GM19372 (cell line): ENCODE data around the gene GJA5.
"Not testable (repeated sequence)": the region's sequence is repeated elsewhere in the genome, so short reads cannot be mapped to it uniquely, and the experiment has no call there.

Experiments used
- ATAC-seq: cut with Tn5 transposase; IDR thresholded peaks from one replicate; pipeline ENCODE4 v1.9.1; 2021; ENCODE audit warnings: mild to moderate bottlenecking, low read depth, moderate library complexity; ENCODE audit not compliant: unreplicated experiment

GJA5 gene

GRCh38 chr1:147735423-147735822 is 25.0 kb downstream of the GJA5 start:
- no peak for ATAC-seq

- not testable (repeated sequence) for ATAC-seq
These were observed 26.0 kb downstream of the GJA5 start for GRCh38 chr1:147734291-147734841.

DNA sequence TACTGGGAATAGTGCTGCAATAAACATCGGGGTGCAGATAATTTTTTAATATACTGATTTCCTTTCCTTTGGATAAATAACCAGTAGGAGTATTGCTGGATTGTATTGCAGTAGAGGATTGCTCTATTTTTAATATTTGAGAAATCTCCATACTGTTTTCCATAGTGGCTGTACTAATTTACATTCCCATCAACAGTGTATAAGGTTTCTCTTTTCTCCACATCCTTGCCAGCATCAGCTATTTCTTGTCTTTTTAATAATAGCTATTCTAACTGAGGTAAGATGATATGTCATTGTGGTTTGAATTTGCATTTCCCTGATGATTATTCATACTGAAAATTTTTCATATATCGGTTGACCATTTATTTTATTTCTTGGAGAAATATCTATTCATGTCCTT is 31.1 kb downstream of the GJA5 start:
- no peak for ATAC-seq

DNA sequence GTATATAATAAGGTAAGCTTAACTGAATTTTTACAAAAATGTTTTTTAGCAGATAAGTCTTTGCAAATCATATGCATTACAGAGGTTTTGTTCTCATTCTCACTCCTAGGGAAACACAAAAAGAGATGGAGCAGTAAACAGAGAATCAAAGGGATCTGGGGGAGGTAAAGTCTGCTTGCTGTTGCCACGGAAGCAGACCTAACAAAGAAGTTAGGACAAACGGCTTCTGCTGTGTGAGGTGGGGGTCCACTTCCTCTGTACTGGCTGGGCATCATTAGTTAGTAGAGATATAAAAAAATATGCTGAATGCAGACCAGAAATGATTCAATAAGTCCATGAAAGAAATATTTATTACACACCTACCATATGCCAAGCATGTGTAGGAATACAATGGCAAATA is 34.2 kb downstream of the GJA5 start:
- no peak for ATAC-seq

DNA sequence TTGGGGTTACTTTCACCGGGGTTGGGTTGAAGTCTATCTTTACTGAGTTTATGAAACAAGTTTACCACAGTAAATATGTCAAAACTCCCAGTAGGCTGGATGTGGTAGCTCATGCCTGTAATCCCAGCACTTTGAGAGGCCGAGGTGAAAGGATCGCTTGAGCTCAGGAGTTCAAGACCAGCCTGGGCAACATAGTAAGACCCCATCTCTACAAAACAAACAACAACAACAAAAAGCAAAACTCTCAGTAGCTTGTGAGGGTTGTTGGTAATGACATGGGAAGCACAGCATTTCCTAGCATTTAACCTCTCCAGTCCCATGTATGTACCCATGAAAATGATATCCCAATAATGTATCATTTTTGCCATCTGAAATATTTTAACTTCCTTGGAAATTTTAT is 34.7 kb downstream of the GJA5 start:
- ATAC-seq: no peak

GRCh38 chr1:147723691-147724323 is 36.6 kb downstream of the GJA5 start:
- ATAC-seq: no peak

- ATAC-seq: no peak
These were observed 38.3 kb downstream of the GJA5 start for GRCh38 chr1:147722124-147722523.

DNA sequence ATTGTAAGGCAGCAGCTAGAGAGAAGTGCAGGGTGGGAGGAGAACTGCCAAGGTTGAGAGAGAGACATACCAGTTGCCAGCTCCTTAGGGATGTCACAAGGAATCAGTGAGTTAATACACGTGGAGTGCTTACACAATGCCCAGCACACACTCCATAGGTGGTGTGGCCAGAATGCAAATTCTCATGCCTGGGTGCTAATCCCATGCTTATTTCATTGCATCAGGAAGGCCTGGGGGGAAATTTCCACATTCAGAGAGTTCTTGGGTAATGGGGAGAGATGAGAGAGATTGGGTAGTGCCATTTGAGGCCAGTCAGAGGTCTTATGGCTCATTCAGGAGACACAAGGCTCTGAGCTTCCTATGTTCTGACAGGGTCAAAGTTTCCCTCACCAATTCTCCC is 38.7 kb downstream of the GJA5 start:
- no peak for ATAC-seq

DNA sequence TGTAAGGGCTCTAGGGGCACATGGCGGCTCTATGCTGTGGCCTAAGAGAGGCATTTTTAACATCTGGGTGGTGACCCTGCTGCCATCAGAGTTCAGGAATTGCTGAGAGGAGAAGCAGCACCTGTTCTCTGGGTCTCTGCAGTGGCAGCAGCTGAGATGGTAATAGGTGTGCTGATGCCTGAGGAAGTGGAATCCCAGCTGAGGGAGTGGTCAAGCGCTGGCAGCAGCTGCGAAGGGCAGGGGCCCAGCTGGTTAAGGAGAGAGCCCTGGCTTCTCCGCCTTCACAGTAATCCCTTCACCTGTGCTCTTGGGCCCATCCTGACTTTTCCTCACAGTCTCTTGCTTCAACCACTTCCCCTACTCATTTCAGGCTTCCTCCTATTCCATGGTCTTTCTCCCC is 39.8 kb downstream of the GJA5 start:
- no peak for ATAC-seq

DNA sequence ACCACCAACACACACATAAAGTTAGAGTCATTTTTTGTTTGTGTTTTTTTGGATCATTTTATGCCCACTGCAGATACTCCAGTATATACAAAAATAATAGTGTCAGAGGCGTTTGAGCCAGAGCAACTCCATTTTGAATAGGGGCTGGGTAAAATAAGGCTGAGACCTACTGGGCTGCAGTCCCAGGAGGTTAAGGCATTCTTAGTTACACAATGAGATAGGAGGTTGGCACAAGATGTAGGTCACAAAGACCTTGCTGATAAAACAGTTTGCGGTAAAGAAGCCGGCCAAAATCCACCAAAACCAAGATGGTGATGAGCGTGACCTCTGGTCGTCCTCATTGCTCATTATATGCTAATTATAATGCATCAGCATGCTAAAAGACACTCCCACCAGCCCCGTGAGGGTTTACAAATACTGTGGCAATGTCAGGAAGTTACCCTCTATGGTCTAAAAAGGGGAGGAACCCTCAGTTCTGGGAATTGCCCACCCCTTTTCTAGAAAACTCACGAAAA is 40.6 kb downstream of the GJA5 start:
- no peak for ATAC-seq

DNA sequence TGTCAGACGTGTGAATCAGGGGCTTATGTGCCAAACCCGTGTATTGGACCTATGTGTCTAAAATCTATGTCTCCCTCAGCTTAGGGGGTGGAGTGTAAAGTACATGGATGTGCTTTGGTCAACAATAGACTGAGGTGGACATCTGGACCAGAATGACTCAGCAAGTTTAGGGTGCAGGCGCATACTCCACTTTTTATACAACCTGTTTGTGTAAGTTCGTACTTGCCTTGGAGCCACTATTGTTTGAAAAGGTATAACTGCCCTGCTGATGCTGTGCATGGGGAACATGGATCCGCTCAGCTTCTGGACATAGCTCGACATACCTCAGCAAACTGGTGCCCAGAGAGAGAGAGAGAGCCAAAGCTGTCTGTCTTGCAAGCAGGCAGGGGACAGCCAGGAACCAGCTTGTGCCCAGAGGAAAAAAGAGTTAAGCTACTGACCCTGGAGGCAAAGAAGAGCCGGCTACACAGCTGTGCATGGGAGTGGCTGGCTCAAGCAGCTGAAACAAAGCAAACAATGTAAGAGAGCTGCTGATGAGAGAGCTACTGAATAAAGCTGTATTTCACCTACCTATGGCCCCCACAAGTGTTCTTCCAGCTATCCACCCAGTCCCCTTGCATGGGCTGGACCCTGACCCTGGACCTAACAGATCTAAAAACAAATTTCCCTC is 41.2 kb downstream of the GJA5 start:
- ATAC-seq: no peak

- no peak for ATAC-seq
These were observed 42.7 kb downstream of the GJA5 start for GRCh38 chr1:147717706-147718097.

GRCh38 chr1:147717051-147717705 is 43.2 kb downstream of the GJA5 start:
- no peak for ATAC-seq

- ATAC-seq: no peak
These were observed 47.8 kb downstream of the GJA5 start for GRCh38 chr1:147712605-147713004.
